HUES64 (cell line): ENCODE measurements around the gene SCLT1.
A peak's percentile ranks its signal among the peaks of the same experiment; 100 is the strongest.

ENCODE experiments used
- H3K27ac ChIP-seq: 2 replicates; pipeline ENCODE4 v1.7.0; 2013; ENCODE audit warnings: low read depth, low read length, inconsistent platforms
- H3K27me3 ChIP-seq: 2 replicates; pipeline ENCODE4 v1.6.1; 2013; ENCODE audit warnings: mild to moderate bottlenecking, low read length; ENCODE audit not compliant: insufficient read depth
- H3K36me3 ChIP-seq: 2 replicates; pipeline ENCODE4 v1.6.1; 2013; ENCODE audit warnings: mild to moderate bottlenecking, low read length; ENCODE audit not compliant: insufficient read depth
- H3K4me1 ChIP-seq: 2 replicates; pipeline ENCODE4 v1.6.1; 2013; ENCODE audit warnings: mild to moderate bottlenecking, low read length, moderate library complexity; ENCODE audit not compliant: insufficient read depth
- H3K4me3 ChIP-seq: 2 replicates; pipeline ENCODE4 v1.5.1; 2013; ENCODE audit warnings: mild to moderate bottlenecking, low read length, moderate library complexity
- H3K9ac ChIP-seq: 2 replicates; pipeline ENCODE4 v1.6.1; 2013; ENCODE audit warnings: mild to moderate bottlenecking, low read depth, low read length
- H3K9me3 ChIP-seq: 2 replicates; pipeline ENCODE4 v1.6.1; 2013; ENCODE audit warnings: low read depth, low read length; ENCODE audit not compliant: insufficient read depth
- WGBS: fragments of 150-250, 120-280 bp; methylation state at CpG from one replicate; pipeline ENCODE4 v1.1.7; 2013; ENCODE audit warnings: missing lambda C conversion rate; 5-methylcytosine and 5-hydroxymethylcytosine counted together

The SCLT1 gene

DNA sequence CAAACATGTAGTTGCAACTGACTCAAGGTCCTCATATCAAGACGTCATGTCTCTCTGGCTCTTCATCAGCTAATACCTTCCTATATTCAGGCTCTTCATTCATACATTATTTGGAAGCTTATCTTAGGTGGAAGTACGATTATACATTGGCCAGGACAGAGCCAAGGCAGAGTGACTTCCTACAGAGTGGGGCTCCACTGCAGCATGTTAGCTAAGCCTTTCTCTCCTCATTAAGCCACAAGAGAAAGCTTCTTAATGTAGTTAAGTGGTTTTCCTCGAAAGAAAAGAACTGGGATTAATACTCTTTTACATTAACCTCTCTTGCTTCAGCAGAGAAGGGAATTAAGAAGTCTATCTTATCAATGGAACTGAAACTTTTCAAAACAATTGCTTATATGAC lies 17.6 kb upstream of the SCLT1 start:
- no peaks in the 10 kb centered on the region for H3K27me3 ChIP-seq
- no peaks in the 10 kb centered on the region for H3K9me3 ChIP-seq
- H3K27ac ChIP-seq: no peak overlapping the region
- WGBS: 96% methylated on average over 2 of the region's 3 CpGs
- peaks cover 10% of the 10 kb centered on the region for H3K4me1 ChIP-seq
- no peak overlapping the region for H3K4me3 ChIP-seq
- no peak overlapping the region for H3K9ac ChIP-seq
- H3K36me3 ChIP-seq: no peaks in the 10 kb centered on the region

DNA sequence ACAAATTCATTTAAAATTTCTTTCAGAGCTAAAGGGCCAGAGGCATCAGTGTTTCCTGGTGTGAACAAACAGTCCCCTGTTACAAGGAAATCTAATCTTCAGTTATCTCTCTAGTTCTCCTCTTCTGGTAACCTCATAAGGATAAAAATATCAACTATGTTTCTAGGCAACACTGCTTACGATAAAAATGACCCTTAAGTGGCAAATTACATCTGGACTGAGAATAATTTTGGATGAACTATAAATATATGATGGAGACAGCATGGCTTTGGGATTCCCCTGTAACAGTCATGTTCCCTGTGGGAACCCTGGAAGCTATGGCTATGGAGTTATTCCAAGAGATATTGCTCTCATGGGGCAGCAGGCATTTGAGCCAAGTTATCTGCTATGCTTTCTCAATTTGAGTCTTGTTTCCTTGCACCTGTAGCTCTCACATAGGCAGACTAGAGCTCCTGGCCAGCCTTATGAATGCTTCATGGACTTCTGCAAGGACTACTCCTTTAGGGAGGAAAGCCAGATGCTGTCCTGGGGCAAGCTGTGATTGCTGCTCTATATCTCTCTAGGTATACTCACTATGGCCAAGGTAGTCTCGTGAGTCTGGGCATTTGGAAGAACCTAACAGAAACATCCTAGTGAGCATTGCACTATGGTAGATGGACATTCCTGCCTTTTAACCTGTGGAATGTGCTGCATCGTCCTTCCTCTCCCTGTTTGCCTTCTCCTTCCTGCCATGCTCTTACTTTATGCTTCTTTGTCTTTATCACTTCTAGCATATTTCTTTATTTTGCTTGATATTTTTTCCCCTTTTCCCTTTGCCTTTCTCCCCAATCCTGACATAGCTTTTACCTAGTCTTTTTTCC lies 16.9 kb upstream of the SCLT1 start:
- H3K4me3 ChIP-seq: no peak overlapping the region
- H3K36me3 ChIP-seq: no peaks in the 10 kb centered on the region
- no peak overlapping the region for H3K9ac ChIP-seq
- no peaks in the 10 kb centered on the region for H3K9me3 ChIP-seq
- H3K27me3 ChIP-seq: no peaks in the 10 kb centered on the region
- H3K4me1 ChIP-seq: peaks cover 10% of the 10 kb centered on the region
- WGBS: 85% methylated on average over 3 of the region's 3 CpGs
- H3K27ac ChIP-seq: no peak overlapping the region

DNA sequence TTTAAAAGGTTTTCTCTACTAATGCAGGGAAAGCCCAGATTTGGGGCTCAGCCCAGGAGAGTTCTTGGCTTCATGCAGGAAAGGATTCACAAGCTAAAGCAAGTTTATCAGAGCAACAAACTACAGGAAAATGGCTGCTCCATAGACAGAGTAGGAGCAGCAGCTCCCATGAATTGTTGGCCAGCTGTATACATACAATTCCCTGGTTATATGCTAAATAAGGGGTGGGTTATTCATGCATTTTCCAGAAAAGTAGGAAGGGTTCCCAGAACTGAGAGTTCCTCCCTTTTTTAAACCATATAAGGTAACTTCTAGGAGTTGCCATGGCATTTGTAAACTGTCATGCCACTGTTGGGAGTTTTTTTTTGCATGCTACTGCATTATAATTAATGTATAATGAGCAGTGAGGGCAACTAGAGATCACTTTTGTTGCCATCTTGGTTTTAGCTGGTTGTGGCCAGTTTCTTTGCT lies 5.2 kb upstream of the SCLT1 start:
- no peaks in the 10 kb centered on the region for H3K27me3 ChIP-seq
- H3K9ac ChIP-seq: no peak overlapping the region
- no peaks in the 10 kb centered on the region for H3K36me3 ChIP-seq
- no peak overlapping the region for H3K4me3 ChIP-seq
- H3K9me3 ChIP-seq: no peaks in the 10 kb centered on the region
- no peaks in the 10 kb centered on the region for H3K4me1 ChIP-seq
- H3K27ac ChIP-seq: no peak overlapping the region

DNA sequence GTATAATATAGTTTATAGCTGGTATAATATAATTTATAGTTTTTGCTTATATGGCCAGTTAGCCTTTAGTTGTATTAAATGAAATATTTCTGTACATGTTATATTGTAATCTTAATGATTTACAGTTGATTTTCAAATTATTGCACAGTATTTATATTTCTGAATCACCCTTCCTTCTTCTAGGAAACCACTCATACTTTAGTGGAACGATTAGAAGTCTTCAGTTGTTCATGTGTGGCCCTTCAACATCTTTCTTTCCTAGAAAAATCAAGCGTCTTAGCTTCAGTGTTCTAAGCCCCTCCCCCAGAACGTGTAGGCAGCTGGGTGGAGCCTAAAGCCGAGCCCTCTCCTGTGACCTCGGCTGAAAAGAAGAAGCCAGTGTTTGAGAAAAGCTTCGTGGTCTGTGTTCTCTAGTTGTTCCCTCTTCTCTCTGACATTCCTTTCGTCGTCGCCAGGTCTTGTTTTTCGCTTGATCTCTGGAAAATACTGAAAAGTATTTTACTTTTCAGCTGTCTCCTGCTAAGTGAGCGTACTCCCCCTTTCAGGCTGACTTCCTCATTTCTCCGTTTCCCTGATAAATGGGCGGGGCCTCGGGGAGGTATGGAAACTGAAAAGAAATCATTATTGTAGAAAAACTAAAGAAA lies 2.6 kb upstream of the SCLT1 start, which contains the start of gene C4orf33:
Gene C4orf33, plus strand, starts transcription at position 342 of the 644 bp plus-strand sequence. CDS start 6,459 bp downstream, outside the sequence.
- WGBS: 7% methylated on average over 13 of the region's 14 CpGs
- H3K4me3 ChIP-seq: peak within 1 kb of the TSS; percentile 70
- peaks cover 12% of the 10 kb centered on the region; the same call in 1 of the 2 replicates for H3K4me1 ChIP-seq
- H3K9ac ChIP-seq: peak within 1 kb of the TSS; percentile 48
- H3K36me3 ChIP-seq: no peaks in the 10 kb centered on the region
- no peaks in the 10 kb centered on the region for H3K9me3 ChIP-seq
- no peaks in the 10 kb centered on the region for H3K27me3 ChIP-seq
- H3K27ac ChIP-seq: peak within 1 kb of the TSS; percentile 3; the same call in 1 of the 2 replicates

DNA sequence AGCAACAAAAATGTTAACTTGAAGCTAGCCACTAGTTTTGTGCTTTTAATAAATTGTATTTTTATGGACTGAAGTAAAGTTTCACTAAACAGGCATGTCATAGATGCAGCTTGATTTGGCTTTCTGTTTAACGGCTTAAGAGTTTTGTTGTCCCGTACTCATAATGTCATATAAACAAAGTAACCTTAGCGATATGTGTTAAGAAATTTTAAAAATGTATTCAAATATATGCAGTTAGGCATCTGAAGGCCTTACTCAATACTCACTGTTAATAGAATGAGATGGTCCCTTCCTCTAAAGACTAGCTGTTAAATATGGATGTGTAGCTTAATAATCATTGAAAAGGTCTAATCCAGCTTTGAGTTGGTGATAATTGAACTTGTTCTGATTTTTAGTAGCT lies 1.0 kb upstream of the SCLT1 start:
- H3K9ac ChIP-seq: no peak overlapping the region
- H3K4me1 ChIP-seq: peaks cover 12% of the 10 kb centered on the region; the same call in 1 of the 2 replicates
- no peak overlapping the region for H3K27ac ChIP-seq
- H3K9me3 ChIP-seq: no peaks in the 10 kb centered on the region
- H3K27me3 ChIP-seq: no peaks in the 10 kb centered on the region
- no peak overlapping the region for H3K4me3 ChIP-seq
- no peaks in the 10 kb centered on the region for H3K36me3 ChIP-seq
- 100% methylated on average over 1 of the region's 3 CpGs for WGBS

DNA sequence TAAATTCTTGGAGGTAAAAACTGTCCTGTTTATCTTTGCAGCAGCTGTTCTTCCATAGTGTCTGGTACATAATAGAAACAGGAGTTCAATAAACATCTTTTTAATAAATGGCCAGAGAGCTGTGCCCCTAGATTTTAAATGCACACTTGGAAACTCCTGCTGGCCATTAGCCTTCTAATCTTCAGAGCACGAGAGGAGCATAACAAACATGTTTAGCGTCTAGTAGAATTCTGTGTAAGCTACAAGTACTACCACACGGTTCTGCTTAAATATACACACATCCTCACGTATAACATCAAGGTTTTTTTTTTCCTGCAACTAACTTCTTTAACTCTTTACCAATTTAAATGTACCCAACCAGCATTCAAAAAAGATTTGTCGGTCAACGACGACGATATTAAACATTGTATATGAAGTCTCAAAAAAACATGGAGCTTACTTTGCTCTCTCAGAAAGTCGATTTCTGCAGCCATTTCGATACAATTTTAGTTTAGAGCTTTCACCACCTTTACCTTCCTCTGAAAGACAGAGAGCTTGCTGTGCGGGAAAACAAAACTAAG lies 628 bp downstream of the SCLT1 start:
- 2% methylated on average over 11 of the region's 11 CpGs for WGBS
- H3K36me3 ChIP-seq: no peaks in the 10 kb centered on the region

GRCh38 chr4:129087516-129087915 lies 5.8 kb downstream of the SCLT1 start:
- Histone ChIP-seq H3K36me3 (no peaks in the 10 kb centered on the region), H3K27me3 (no peaks in the 10 kb centered on the region), H3K4me1 (peaks cover 11% of the 10 kb centered on the region; the same call in 1 of the 2 replicates), H3K27ac (no peak overlapping the region), H3K9me3 (0 out of 2 replicates have a peak, but pooled peaks cover 3% of the 10 kb centered on the region), H3K9ac (no peak overlapping the region), H3K4me3 (no peak overlapping the region)
- WGBS: 92% methylated on average over 2 of the region's 2 CpGs

More for the DNA sequence above, 628 bp downstream of the SCLT1 start:
- Histone ChIP-seq H3K9ac (peak overlapping the region; percentile 88), H3K4me3 (peak overlapping the region; percentile 85), H3K27ac (peak overlapping the region; percentile 92), H3K4me1 (peaks cover 12% of the 10 kb centered on the region; the same call in 1 of the 2 replicates), H3K9me3 (no peaks in the 10 kb centered on the region), H3K27me3 (no peaks in the 10 kb centered on the region)

- H3K4me3 ChIP-seq: no peak overlapping the region
- peaks cover 11% of the 10 kb centered on the region for H3K36me3 ChIP-seq
- H3K4me1 ChIP-seq: no peaks in the 10 kb centered on the region
- H3K27me3 ChIP-seq: no peaks in the 10 kb centered on the region
- 96% methylated on average over 4 of the region's 4 CpGs for WGBS
- no peak overlapping the region for H3K9ac ChIP-seq
- peaks cover 4% of the 10 kb centered on the region for H3K9me3 ChIP-seq
- no peak overlapping the region for H3K27ac ChIP-seq
These were observed 7.9 kb downstream of the SCLT1 start for GRCh38 chr4:129085472-129085871.

- no peaks in the 10 kb centered on the region for H3K4me1 ChIP-seq
- 96% methylated on average over 4 of the region's 5 CpGs for WGBS
- peaks cover 16% of the 10 kb centered on the region for H3K9me3 ChIP-seq
- H3K36me3 ChIP-seq: peaks cover 27% of the 10 kb centered on the region
- H3K4me3 ChIP-seq: no peak overlapping the region
- no peak overlapping the region for H3K9ac ChIP-seq
- no peaks in the 10 kb centered on the region for H3K27me3 ChIP-seq
- no peak overlapping the region for H3K27ac ChIP-seq
These were observed 11.0 kb downstream of the SCLT1 start for GRCh38 chr4:129082302-129082701.

DNA sequence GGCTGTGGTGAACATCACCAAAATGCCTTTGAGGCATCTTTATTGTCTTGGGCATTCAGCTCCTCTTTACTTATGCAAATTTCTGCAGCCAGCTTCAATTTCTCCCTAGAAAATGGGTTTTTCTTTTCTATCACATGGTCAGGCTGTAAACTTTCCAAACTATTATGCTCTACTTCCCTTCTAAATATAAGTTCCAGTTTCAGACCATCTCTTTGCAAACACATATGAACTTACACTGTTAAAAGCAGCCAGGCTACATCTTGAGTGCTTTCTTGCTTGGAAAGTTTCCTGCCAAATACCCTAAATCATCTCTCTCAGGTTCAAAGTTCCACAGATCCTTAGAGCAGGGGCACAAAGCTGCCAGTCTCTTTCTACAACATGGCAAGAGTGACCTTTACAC lies 13.2 kb downstream of the SCLT1 start:
- Histone ChIP-seq H3K27ac (no peak overlapping the region), H3K4me3 (no peak overlapping the region), H3K27me3 (no peaks in the 10 kb centered on the region), H3K36me3 (peaks cover 27% of the 10 kb centered on the region), H3K9ac (no peak overlapping the region), H3K9me3 (peaks cover 13% of the 10 kb centered on the region), H3K4me1 (no peaks in the 10 kb centered on the region)

DNA sequence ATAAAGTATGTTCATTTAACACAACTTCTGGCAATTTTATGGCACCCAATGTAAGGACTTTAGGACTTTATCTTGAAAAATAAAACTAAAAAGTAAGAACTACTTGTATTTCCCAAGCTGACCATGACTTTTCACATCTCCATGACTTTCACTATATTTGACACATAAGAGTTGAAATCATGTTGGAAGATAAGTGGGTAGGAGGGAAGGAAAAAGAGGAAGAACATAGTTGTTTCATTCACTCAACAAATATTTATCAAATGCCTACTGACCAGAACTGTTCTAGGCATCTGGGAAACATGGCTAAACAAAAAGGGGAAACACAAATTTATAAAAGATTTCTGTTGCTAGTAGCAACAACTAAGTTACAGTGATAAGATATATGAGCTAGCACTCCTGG lies 16.0 kb downstream of the SCLT1 start:
- no peak overlapping the region for H3K9ac ChIP-seq
- H3K36me3 ChIP-seq: peaks cover 35% of the 10 kb centered on the region
- H3K4me3 ChIP-seq: no peak overlapping the region
- H3K27me3 ChIP-seq: no peaks in the 10 kb centered on the region
- H3K27ac ChIP-seq: no peak overlapping the region
- no peaks in the 10 kb centered on the region for H3K4me1 ChIP-seq
- H3K9me3 ChIP-seq: peaks cover 20% of the 10 kb centered on the region
